Activated T-cell treated with anti-CD3 and anti-CD28 coated beads for 1 hour (primary cell): ENCODE measurements around the gene CCNJL.

Experiments used
- DNase-seq: peaks from one replicate; pipeline ENCODE4 v3.0.0-alpha.2; 2020; ENCODE audit warnings: low read depth

CCNJL gene

DNA sequence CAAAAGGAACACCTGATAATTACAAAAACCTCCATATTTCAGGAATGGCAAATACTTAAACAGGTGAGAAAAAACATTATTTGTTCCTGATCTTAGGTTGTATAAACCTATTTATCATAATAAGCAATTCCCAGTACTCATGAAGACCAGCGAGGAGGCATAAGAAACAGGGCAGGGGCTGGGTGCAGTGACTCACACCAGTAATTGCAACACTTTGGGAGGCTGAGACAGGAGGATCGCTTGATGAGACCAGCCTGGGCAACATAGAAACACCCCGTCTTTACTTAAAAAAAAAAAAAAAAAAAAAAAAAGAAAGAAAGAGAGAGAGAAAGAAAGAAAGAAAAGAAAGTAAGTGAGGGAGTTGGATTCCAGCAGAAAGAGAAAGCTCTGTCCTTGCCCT is 21.6 kb downstream of the CCNJL start:
- no peak for DNase-seq

DNA sequence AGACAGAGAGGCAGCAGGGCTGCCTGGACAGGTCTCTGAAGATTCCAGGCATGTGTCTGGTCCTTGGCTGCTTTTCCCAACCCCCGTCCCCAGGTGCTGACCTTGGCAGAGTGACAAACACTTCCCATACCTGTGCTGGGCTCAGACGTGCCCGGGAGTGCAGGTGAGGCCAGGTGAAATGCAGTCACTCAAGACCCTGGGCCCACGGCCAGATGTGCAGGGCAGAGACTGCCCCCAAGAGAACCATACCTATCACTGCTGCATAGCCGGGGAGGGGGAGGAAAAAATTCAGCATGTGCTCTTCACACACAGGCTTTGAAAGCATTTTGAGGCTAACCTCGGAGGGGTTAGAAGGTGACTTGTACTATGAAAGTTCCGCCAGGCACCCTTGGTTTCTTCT is 22.6 kb downstream of the CCNJL start:
- no peak for DNase-seq

DNA sequence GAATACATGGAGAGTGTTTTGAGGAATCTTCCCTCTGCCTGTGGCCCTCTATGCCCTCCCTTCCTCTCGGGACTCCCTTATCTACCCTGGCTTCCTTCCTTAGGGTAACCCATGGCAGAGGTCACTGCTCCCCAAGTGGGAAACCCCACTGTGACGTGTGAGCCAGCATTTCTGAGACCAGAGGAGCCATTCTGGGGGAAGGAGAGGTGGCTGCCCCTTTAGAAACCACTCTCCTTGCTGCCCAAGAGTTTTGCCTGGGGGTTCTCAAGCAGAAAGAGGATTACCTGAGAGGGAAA is 23.1 kb downstream of the CCNJL start:
- no peak for DNase-seq

DNA sequence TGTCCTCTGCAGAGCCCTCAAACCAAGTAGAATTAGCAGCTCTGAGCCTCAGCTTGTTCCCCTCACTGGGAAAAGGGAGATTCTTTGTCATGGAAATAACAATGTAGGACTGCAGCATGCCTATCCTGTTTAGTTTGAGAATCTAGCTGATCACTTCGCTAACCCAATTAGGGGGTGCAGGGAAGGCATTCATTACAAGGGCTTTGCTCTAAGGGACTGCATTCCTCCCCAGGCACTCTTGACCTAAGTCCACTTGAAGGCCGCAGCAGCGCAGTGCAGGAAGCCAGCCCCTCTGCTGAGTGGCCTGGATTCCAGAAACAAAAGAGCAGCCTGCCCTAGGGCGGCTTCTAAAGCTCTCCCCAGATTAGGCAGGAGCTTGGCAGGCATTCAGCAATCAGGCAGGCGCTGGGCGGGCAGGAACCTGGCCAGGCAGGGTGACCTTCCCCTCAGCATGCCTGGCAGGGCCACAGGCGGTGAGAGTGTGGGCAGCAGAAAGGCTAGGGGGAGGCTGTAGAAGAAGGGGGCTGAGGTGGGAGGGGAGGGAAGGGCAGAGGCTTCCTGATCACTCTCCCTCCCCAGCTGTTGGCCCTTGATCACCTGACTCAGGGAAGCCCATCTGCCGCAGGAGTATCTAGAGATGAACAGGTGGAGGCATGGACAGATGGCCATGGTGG is 24.8 kb downstream of the CCNJL start:
- DNase-seq, result no peak

DNA sequence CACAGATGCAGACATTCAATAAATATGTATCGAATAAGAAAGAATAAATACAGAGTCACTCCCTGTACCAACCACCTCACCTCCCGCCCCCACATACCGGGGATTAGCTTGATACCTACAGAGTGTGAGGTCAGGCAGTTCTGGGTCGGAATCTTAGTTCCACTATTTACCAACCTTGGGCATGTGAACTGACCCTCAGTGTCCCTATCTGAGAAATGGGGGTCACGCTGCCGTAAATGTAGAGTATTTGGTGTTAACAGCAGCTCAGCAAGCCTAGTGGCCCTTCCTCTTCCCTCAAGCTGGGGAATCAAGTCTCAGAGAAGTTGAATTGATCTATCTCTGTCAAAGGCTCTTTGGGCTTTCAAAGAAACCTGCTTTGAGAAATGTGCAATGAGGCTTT is 25.4 kb downstream of the CCNJL start:
- DNase-seq, result no peak

DNA sequence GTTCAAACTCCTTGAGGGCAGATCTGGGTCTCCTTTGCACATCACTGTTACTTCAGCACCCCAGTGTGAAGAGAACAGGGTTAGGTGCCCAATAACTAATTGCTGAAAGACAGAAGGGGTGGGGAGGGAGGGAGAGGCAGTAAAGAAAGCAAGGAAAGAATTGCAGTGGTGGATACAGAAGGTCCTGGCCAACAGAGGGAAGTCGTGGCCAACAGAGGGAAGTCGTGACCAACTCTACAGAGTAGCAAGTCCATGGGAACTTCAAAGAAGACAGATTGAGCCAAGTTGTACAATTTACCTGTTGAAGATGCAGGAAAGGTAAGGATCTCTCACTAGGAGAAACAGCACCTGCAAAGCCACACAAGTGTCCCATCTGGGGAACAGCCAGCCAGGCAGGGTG is 27.0 kb downstream of the CCNJL start:
- DNase-seq, result no peak

DNA sequence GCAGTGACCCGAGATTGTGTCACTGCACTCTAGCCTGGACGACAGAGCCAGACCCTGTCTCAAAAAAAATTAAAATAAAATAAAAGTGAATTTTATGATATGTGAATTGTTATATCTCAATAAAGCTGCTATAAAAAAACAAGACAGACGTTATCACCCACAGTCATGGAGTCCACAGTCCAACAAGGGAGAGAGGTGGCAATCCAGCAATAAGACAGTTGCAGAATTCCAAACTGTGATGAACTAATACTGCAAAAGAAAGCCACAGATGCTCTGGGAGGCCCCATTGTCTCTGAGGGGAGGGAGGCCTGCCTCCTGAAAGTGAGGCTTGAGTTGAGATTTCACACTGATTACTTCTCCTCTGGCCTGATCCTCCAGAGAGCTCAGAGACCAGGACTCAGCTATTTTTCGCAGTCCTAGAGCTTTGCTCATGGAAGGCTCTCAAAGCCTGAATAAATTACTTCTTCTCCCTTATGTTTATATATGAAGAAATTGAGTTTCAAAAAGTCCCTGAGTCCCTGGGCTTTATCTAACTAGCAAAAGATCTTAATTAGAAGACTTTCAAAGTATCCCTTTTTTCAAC is 28.0 kb downstream of the CCNJL start:
- DNase-seq, result no peak

DNA sequence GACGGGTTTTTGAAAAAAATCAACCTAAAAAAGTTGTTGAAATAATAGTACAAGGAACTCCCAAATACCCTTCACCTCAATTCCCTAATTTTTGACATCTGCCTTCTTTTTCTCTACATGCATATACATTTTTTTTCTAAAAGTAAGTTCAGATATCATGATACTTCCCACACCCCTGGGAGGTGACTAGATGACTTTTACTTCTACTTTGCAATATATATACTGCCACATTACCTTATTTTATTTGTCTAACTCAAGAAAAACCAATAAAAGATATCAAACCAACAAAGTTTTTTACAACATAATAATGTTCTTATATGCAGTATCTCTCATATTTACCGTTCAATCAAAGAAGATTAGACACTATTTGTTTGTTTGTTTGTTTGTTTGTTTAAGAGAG is 31.1 kb downstream of the CCNJL start:
- DNase-seq, result no peak

DNA sequence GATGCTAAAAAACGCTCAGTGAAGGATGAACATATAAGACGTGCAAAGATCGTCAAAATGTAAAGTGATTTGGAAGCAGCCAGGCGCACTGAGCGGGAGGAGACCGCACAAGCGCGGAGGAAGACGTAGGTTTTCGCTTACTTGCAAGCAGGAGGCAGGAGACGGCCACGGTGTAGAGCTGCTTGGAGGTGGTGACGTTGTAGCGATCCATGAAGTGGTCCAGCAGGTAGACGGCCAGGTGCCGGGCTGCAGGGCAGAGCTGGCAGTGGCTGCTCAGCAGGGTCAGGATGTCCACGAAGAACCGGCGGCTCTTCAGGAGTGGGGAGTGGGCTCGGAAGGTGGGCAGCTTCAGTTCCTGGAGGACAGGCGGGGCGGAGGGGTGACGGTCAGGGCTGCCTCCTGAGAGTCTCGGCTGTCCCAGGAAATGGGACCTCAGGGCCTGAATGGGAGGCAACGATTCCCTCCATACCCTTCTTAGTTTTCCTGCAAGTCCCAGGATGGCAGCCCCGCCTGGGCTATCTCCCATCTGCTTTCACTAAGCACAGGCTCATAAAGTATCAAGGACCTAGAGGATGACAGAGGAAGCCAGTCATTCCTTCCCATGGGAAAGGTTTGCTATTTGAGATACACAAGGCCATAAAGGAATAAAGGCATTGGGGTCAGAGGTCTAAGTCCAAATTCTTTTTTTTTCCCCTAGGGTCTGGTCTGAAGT is 31.8 kb downstream of the CCNJL start:
- DNase-seq, result no peak

DNA sequence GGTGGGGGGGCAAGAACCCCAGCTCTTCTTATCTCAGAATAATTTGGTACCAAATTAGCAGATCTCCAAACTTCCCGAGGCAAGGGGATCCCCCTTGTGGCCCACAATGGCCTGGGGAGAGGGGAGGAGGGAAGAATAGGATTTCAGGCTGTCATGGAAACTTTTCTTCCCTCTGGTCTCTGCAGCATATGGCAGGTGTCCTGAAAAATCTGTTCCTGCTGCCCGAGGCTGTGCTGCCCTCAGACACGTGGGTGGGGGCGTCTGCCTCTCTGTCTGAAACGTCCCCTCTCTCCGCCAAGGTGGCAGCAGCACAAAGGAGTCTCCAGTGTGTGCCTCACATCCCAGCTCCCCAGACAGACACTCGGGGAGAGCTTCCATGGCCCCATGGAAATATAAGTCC is 34.0 kb downstream of the CCNJL start:
- DNase-seq, result no peak

DNA sequence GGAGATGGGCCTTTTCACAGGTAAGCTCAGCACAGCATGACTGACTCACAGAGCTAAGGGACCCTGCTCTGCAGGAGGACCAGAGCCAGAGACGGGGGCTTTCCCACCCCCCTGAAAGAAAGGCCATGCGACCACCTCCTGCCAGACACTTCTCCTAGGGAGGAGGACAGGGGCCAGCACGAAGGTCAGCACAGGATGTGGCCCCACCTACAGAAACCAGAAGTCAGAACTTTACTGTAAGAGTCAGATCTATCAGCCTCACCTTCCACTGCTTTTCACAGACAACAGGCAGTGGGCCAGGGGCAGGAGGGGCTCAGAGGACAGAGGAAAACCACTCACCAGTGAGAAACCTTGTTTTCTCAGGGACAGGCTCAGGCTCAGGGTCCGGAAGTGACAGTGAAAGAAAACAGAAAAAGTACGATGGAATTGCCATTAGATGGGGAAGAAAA is 37.9 kb downstream of the CCNJL start:
- no peak for DNase-seq

DNA sequence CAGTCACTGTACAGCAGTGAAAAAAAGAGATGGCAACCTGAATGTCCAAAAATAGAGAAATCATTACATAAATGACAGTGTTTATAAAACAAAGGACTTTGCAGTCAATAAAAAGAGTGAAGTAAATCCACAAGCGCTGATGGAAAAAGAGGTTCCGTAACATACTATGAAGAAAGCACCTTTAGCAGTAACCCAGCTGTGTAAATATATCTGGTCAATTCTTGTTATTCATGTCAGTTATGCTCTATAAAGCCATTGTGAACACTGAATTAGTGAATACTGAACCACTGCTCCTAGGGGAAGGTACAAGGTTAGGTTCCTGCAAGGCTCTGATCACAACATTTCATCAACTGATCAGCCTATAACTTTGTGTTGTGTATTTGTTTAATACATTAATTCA is 39.5 kb downstream of the CCNJL start:
- DNase-seq, result no peak

DNA sequence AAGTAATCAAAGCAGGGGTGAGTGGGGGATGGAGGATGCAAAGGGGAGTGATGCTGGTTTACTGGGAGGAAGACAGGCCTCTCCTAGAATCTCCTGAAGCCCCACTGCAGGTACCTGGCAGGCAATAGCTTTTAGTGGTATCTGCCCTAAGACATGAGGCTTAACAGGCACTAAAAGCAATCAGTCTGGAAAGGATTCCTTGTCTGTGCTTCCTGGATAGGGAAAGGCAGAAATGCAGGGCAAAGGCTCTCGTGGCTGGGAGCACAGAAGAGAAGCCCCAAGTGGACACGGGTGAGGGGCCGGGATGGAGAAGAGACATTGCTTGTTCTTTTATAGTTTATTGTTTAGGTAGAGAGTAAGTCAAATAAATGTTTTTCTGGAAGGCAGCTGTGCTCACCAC is 40.1 kb downstream of the CCNJL start:
- no peak for DNase-seq

DNA sequence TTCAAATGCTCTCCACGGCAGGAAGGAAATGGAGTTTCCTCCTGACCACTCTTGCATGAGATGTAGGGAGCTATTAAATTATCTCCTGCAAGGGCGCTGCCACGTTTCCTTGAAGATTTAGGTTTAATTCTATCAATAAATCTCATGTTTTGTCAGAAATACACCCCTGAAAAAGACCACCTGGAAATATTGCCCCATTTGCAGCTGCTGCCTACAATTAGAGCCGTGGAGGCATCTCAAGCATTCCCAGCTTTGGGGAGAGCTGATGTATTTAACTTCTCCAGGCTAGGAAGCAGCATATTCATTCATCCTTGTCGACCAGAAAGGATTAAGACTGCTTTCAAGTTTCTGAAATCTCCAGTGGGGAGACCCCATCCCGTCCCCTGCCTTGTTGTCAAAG is 40.5 kb downstream of the CCNJL start:
- no peak for DNase-seq

DNA sequence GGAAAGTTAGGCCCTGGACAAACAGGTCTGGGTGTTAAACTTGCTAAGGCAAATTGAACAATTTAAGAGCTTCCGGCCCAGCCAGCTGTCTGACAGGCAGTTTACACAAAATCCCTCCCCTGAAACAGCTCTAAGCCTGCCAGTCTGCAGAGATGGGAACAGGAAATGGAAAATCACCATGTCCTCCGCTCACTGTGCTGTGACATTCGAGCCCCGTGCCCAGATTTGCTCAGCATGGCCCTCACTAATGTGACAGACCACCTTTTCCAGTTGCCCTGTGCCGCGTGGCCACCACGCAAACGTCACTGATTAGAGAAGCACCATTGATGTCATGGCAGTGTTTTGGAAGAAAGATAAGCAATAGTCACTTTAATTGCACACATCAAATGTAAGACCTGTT is 41.0 kb downstream of the CCNJL start:
- no peak for DNase-seq

DNA sequence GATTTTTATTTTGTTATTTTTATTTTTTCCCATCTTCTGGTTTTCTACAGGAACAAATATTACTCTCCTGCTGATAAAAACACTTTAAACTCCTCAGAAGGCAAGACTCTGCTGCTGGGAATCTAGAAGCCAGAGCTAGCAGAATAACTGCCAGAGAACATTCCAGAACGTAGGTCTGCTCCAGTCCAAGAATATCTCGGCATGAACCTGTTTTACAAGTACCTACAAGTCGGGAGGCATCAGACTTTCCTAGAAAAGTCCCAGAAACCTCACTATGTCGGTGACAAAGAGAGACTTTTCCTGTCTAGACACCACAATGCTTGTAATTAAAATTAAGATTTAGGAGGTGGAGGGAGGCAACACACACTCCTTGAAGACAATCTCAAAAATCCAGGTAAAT is 41.7 kb downstream of the CCNJL start:
- DNase-seq, result no peak

DNA sequence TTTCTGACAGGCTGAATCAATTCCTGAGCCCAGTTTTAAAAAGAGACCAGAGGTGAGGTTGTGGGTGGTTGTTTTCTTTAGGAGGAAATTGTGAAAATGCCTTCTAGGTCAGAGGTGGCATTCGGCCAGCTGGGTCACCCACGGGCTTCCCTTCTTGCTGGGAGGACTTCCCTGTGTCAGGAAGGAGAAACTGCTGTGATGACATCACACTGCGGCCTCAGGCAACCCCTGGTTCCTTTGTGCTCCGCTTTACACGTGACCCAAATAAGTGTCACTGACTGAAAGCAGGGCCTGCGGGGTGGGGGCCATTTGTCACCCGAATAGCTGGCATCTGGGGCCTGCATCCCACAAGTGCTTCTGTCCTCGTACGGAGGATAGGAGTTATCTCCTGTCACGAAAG is 43.3 kb downstream of the CCNJL start:
- no peak for DNase-seq

DNA sequence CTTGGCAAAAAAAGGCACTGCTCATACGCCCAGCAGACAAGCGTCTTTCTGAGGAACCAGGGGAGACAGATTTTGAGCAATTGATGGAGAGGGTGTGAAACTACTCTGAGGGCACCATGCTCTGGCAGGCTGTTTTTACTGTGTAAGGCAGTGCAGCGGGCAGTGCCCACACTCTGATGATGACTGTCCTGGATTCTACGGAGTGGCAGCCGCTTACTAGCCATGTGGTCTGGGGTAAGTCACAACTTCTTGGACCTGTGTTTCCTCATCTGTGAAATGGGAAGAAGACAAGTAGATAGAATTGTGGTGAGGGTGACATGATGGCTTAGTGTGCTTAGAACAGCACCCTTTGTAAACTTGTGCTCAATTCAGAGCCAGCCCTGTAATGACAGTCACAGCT is 44.2 kb downstream of the CCNJL start:
- DNase-seq, result no peak

DNA sequence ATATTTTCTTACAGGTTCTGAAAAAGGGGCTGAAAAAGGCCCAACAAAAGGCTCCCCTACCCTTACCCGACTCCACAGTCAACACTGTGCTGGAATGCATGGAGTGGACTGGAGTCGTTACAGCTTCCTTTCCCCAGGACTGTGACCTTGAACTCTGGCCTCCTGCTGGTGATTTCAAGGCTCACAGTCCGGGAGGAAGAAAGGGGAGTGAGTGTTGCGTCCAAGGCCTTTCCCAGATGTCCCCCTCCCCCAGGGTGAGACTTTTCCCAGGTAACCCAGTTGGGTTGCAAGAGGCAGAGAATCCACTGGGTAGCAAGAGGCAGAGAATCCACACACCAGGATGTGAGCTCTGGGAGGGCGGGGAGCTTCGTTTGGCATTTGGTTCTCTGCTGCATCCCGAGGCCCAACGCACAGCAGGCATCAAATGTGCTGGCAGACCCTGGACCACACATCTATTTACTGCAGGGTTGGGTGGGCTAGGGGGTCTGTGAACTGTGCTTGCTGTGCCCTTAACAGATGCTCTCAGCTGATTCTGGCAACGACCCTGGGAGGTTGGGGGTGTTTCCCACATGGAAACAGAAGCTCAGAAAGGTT is 45.5 kb downstream of the CCNJL start:
- no peak for DNase-seq

DNA sequence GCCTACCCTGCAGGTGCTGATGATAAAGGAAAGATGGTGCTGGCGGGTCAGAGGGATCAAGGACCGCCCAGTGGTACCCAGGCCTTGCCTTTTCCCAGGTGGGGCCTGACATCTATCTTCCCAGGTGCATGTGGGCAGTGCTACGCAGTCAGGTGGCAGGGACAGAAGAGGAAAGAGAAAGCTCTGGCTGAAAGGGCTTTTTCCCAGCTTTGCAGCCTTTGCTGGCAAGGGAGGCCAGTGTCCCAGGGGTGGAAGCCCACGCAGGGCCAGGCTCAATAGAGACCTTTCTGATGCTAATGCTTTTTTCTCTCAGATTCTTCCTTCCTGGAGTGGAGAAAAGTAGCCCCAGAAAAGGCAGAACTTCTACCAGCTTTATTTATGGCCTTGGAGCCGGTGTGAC is 46.3 kb downstream of the CCNJL start:
- DNase-seq, result no peak

DNA sequence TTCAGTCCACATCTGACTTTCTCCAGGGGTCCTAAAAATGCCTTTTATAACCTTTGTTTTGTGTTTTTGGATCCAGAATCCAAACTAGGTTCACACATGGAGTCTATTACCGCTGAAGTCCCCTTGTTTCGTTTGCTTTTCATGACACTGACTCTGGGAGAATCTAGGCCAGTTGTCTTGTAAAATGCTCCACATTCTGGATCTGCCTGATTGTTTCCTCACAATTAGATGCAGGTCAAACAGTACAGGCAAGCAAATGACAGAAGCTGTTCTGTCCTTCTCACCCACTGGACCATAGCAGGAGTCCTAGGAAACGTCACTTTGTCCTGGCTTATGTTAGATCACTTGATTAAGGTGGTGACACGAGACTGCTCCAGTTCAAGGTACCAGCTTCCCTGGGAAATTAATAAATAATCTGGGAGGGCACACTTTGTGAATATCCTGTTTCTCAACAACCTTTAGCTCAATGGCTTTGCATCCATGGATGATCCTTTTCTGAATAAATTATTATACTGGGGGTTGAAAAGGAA is 49.0 kb downstream of the CCNJL start:
- DNase-seq, result no peak

DNA sequence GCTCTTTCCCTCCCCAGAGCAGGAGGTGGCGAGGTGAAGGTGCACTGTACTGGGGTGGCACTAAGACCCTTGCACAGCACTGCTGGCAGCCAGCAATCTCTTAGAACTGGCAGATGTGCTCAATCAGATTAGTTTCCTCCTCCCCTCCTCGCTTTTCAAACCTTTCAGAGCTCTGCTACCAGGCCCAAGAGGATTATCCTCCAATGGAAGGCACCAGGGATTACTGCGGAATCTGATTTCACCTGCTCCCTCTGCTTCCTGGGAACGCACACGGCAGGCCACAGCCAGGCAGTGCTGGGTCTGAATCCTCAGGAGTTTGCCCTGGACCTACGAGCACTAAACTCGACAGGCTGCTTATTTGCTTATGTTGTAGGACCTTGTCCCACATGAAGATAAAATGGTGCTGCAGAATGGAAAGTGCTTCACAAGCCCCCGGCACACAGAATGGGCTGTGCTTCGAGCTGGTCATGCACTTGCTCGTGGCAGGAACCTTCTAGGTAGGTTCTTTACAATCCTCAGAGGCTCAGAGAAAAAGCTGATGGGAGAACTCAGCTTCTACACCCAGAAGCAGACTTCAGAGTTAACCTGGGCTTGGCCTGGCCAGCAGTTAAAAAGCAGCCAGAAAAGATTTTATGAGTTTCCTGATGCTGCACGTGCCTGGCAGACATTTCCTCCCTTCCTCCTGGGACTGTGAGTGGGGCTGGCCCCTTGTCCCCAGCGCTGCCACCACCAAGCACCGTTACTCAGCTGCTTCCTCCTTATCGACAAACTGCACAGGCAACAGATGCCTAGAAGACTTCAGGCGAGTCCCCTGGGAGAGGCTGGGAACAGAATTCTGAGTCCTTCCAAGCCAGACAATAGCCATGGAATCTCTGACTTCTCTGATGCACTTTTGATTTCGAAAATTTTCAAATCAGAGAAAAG is 50.0 kb downstream of the CCNJL start:
- DNase-seq, result no peak
